Mesendoderm (in vitro differentiated cells): ENCODE measurements around the gene ANGPTL2.

Experiments
- DNase-seq: peaks from one replicate; pipeline ENCODE4 v3.0.0; 2013
- H2AK5ac ChIP-seq: 2 replicates; pipeline ENCODE4 v1.6.1; 2013; ENCODE audit warnings: low read length, inconsistent platforms
- H2BK120ac ChIP-seq: 2 replicates; pipeline ENCODE4 v1.6.1; 2013; ENCODE audit warnings: low read depth, mild to moderate bottlenecking, low read length, moderate library complexity, mixed read lengths
- H2BK15ac ChIP-seq: replicated peaks from 2 replicates; pipeline ENCODE4 v1.6.1; 2013; ENCODE audit warnings: low read depth, mild to moderate bottlenecking, moderate library complexity
- H2BK5ac ChIP-seq: 2 replicates; pipeline ENCODE4 v1.6.1; 2013; ENCODE audit warnings: low read length, inconsistent platforms
- H3K18ac ChIP-seq: 2 replicates; pipeline ENCODE4 v1.6.1; 2013; ENCODE audit warnings: mild to moderate bottlenecking, low read length, mixed read lengths
- H3K23ac ChIP-seq: one replicate; pipeline ENCODE4 v1.6.1; 2013; ENCODE audit warnings: low read length
- H3K27ac ChIP-seq: 2 replicates; pipeline ENCODE4 v1.5.1; 2013; ENCODE audit warnings: low read depth, mild to moderate bottlenecking, inconsistent platforms, low read length, moderate library complexity
- H3K27me3 ChIP-seq: 2 replicates; pipeline ENCODE4 v1.6.1; 2013; ENCODE audit warnings: low read length, control low read depth, mild to moderate bottlenecking, inconsistent platforms; ENCODE audit not compliant: insufficient read depth, poor library complexity
- H3K36me3 ChIP-seq: 2 replicates; pipeline ENCODE4 v1.6.1; 2013; ENCODE audit warnings: low read length, inconsistent platforms; ENCODE audit not compliant: control insufficient read depth, insufficient read depth
- H3K4ac ChIP-seq: one replicate; pipeline ENCODE4 v1.6.1; 2013; ENCODE audit warnings: low read depth, mild to moderate bottlenecking, low read length, moderate library complexity
- H3K4me1 ChIP-seq: 2 replicates; pipeline ENCODE4 v1.6.1; 2013; ENCODE audit warnings: low read depth, low read length, inconsistent platforms; ENCODE audit not compliant: control insufficient read depth
- H3K4me2 ChIP-seq: 2 replicates; pipeline ENCODE4 v1.6.1; 2013; ENCODE audit warnings: low read length
- H3K4me3 ChIP-seq: 2 replicates; pipeline ENCODE4 v1.5.1; 2013; ENCODE audit warnings: mild to moderate bottlenecking, low read length
- H3K56ac ChIP-seq: one replicate; pipeline ENCODE4 v1.6.1; 2013; ENCODE audit warnings: low read length
- H3K79me1 ChIP-seq: 2 replicates; pipeline ENCODE4 v1.6.1; 2013; ENCODE audit warnings: low read length, inconsistent platforms
- H3K79me2 ChIP-seq: 2 replicates; pipeline ENCODE4 v1.6.1; 2013; ENCODE audit warnings: mild to moderate bottlenecking, low read length; ENCODE audit not compliant: control insufficient read depth, insufficient read depth
- H3K9ac ChIP-seq: 2 replicates; pipeline ENCODE4 v1.6.1; 2013; ENCODE audit warnings: low read length, inconsistent platforms
- H4K5ac ChIP-seq: one replicate; pipeline ENCODE4 v1.6.1; 2013; ENCODE audit warnings: low read length
- H4K8ac ChIP-seq: one replicate; pipeline ENCODE4 v1.6.1; 2013; ENCODE audit warnings: low read depth, mild to moderate bottlenecking, control low read depth, low read length, moderate library complexity
- WGBS: extraction: QIAGEN DNeasy Blood & Tissue Kit; methylation state at CpG from one replicate; pipeline ENCODE4 v1.1.7; 2013; ENCODE audit warnings: low lambda C conversion rate, missing lambda C conversion rate; ENCODE audit not compliant: insufficient coverage; ENCODE audit errors: extremely low coverage; 5-methylcytosine and 5-hydroxymethylcytosine counted together

The ANGPTL2 gene

GRCh38 chr9:127053057-127053821 is 69.2 kb downstream of the ANGPTL2 start:
- H3K18ac ChIP-seq, result no peak overlapping the region
- H2BK5ac ChIP-seq, result no peak overlapping the region
- no peak overlapping the region for H3K4ac ChIP-seq
- H4K5ac ChIP-seq, result no peak overlapping the region
- H3K4me2 ChIP-seq, result no peak overlapping the region
- H2BK120ac ChIP-seq, result no peak overlapping the region
- H2AK5ac ChIP-seq, result no peak overlapping the region
- no peaks in the 10 kb centered on the region for H3K79me1 ChIP-seq
- H3K23ac ChIP-seq, result no peak overlapping the region
- no peak overlapping the region for H3K56ac ChIP-seq
- H3K36me3 ChIP-seq, result no peaks in the 10 kb centered on the region
- H3K9ac ChIP-seq, result no peak overlapping the region
- H4K8ac ChIP-seq, result no peak overlapping the region
- H3K27ac ChIP-seq, result no peak overlapping the region
- DNase-seq, result no peak
- no peaks in the 10 kb centered on the region for H3K79me2 ChIP-seq
- H3K27me3 ChIP-seq, result no peaks in the 10 kb centered on the region
- H3K4me3 ChIP-seq, result no peak overlapping the region
- WGBS, result no CpG with 5 or more reads among the region's 14 CpGs
- no peaks in the 10 kb centered on the region for H3K4me1 ChIP-seq
- no peak overlapping the region for H2BK15ac ChIP-seq

GRCh38 chr9:127051881-127052595 is 70.4 kb downstream of the ANGPTL2 start:
- H3K27ac ChIP-seq, result no peak overlapping the region
- H2BK120ac ChIP-seq, result no peak overlapping the region
- no peak for DNase-seq
- no CpG with 5 or more reads among the region's 8 CpGs for WGBS
- no peak overlapping the region for H4K5ac ChIP-seq
- no peaks in the 10 kb centered on the region for H3K36me3 ChIP-seq
- H3K79me2 ChIP-seq, result no peaks in the 10 kb centered on the region
- H3K4me2 ChIP-seq, result no peak overlapping the region
- no peaks in the 10 kb centered on the region for H3K27me3 ChIP-seq
- no peaks in the 10 kb centered on the region for H3K79me1 ChIP-seq
- no peak overlapping the region for H3K18ac ChIP-seq
- no peaks in the 10 kb centered on the region for H3K4me1 ChIP-seq
- H3K56ac ChIP-seq, result no peak overlapping the region
- no peak overlapping the region for H2BK5ac ChIP-seq
- H2AK5ac ChIP-seq, result no peak overlapping the region
- H3K9ac ChIP-seq, result no peak overlapping the region
- no peak overlapping the region for H3K4ac ChIP-seq
- H2BK15ac ChIP-seq, result no peak overlapping the region
- H3K4me3 ChIP-seq, result no peak overlapping the region
- H3K23ac ChIP-seq, result no peak overlapping the region
- no peak overlapping the region for H4K8ac ChIP-seq

GRCh38 chr9:127050591-127051001 is 71.8 kb downstream of the ANGPTL2 start:
- WGBS, result no CpG with 5 or more reads among the region's 7 CpGs
- H2BK15ac ChIP-seq, result no peak overlapping the region
- DNase-seq, result no peak

GRCh38 chr9:127050152-127050551 is 72.3 kb downstream of the ANGPTL2 start:
- Histone ChIP-seq H3K27me3 (no peaks in the 10 kb centered on the region), H2AK5ac (no peak overlapping the region), H3K4ac (no peak overlapping the region), H3K23ac (no peak overlapping the region), H2BK120ac (no peak overlapping the region), H3K36me3 (no peaks in the 10 kb centered on the region), H3K4me2 (no peak overlapping the region), H3K56ac (no peak overlapping the region), H3K9ac (no peak overlapping the region), H4K5ac (no peak overlapping the region), H3K79me1 (no peaks in the 10 kb centered on the region), H3K27ac (no peak overlapping the region), H4K8ac (no peak overlapping the region), H2BK15ac (no peak overlapping the region), H3K79me2 (no peaks in the 10 kb centered on the region), H3K4me3 (no peak overlapping the region), H3K18ac (no peak overlapping the region), H2BK5ac (no peak overlapping the region), H3K4me1 (no peaks in the 10 kb centered on the region)
- no peak for DNase-seq
- no CpG with 5 or more reads among the region's 3 CpGs for WGBS

More at GRCh38 chr9:127050591-127051001, 71.8 kb downstream of the ANGPTL2 start:
- H3K4me2 ChIP-seq, result no peak overlapping the region
- no peak overlapping the region for H3K18ac ChIP-seq
- H4K5ac ChIP-seq, result no peak overlapping the region
- no peak overlapping the region for H2BK5ac ChIP-seq
- H3K23ac ChIP-seq, result no peak overlapping the region
- no peaks in the 10 kb centered on the region for H3K79me1 ChIP-seq
- no peak overlapping the region for H3K56ac ChIP-seq
- H3K4me1 ChIP-seq, result no peaks in the 10 kb centered on the region
- H3K4me3 ChIP-seq, result no peak overlapping the region
- no peak overlapping the region for H3K4ac ChIP-seq
- H2BK120ac ChIP-seq, result no peak overlapping the region
- no peaks in the 10 kb centered on the region for H3K36me3 ChIP-seq
- no peak overlapping the region for H3K9ac ChIP-seq
- no peaks in the 10 kb centered on the region for H3K79me2 ChIP-seq
- no peaks in the 10 kb centered on the region for H3K27me3 ChIP-seq
- no peak overlapping the region for H2AK5ac ChIP-seq
- no peak overlapping the region for H3K27ac ChIP-seq
- H4K8ac ChIP-seq, result no peak overlapping the region

- no peaks in the 10 kb centered on the region for H3K4me1 ChIP-seq
- no peak overlapping the region for H3K56ac ChIP-seq
- H3K27me3 ChIP-seq, result no peaks in the 10 kb centered on the region
- H2BK5ac ChIP-seq, result no peak overlapping the region
- no peaks in the 10 kb centered on the region for H3K79me1 ChIP-seq
- H4K8ac ChIP-seq, result no peak overlapping the region
- H2BK120ac ChIP-seq, result no peak overlapping the region
- H2AK5ac ChIP-seq, result no peak overlapping the region
- H3K18ac ChIP-seq, result no peak overlapping the region
- no peak overlapping the region for H4K5ac ChIP-seq
- H3K27ac ChIP-seq, result no peak overlapping the region
- no peaks in the 10 kb centered on the region for H3K79me2 ChIP-seq
- H3K36me3 ChIP-seq, result no peaks in the 10 kb centered on the region
- no peak overlapping the region for H3K4me2 ChIP-seq
- DNase-seq, result no peak
- no peak overlapping the region for H2BK15ac ChIP-seq
- no peak overlapping the region for H3K4ac ChIP-seq
- H3K4me3 ChIP-seq, result no peak overlapping the region
- no peak overlapping the region for H3K23ac ChIP-seq
- no peak overlapping the region for H3K9ac ChIP-seq
- no CpG with 5 or more reads among the region's 8 CpGs for WGBS
Measured at GRCh38 chr9:127049581-127049980, 72.9 kb downstream of the ANGPTL2 start.
